K562 (cell line): Measurements from ENCODE around the gene PRELID3B. TPM values are rescaled to one million over a fixed set of nuclear protein-coding genes. Genes with fewer than 3 reads are reported as not detected.

ENCODE experiments used
- ATF6 ChIP-seq: sonication (generic); formaldehyde crosslinking; IDR thresholded peaks from 2 replicates; pipeline ENCODE4 v1.4.0; 2020; ENCODE audit warnings: mild to moderate bottlenecking, missing genetic modification reagents
- CHD1 ChIP-seq: fragments of 200-600 bp; sonication (generic); IDR thresholded peaks from one replicate; pipeline ENCODE4 v1.6.1; 2012; ENCODE audit warnings: mild to moderate bottlenecking, moderate library complexity, low read length, inconsistent platforms
- HDAC1 ChIP-seq, 2 experiments: fragments of 450-650 bp; IDR thresholded peaks; 2 replicates each; pipeline ENCODE4 v1.6.1; 2016 to 2017; ENCODE audit warnings: inconsistent platforms in 1 of 2, mild to moderate bottlenecking in 1 of 2, moderate library complexity in 1 of 2
- HNRNPK ChIP-seq: fragments of 200-400 bp; formaldehyde crosslinking; IDR thresholded peaks from one replicate; pipeline ENCODE4 v1.6.1; 2018; ENCODE audit warnings: mild to moderate bottlenecking, low read depth, low read length; ENCODE audit not compliant: poor library complexity, severe bottlenecking
- KDM5B ChIP-seq: fragments of 200-600 bp; sonication (generic); IDR thresholded peaks from 2 replicates; pipeline ENCODE4 v1.6.1; 2012; ENCODE audit warnings: low read depth, mild to moderate bottlenecking, moderate library complexity, low read length, control low read depth, inconsistent platforms; ENCODE audit not compliant: insufficient replicate concordance
- NFIC ChIP-seq: fragments of 450-650 bp; IDR thresholded peaks from 2 replicates; pipeline ENCODE4 v1.6.1; 2017; ENCODE audit warnings: mild to moderate bottlenecking, inconsistent platforms
- NR3C1 ChIP-seq: sonication (generic); formaldehyde crosslinking; IDR thresholded peaks from 2 replicates; pipeline ENCODE4 v1.8.1; 2022; ENCODE audit warnings: missing genetic modification reagents
- RBBP5 ChIP-seq: fragments of 200-600 bp; sonication (generic); IDR thresholded peaks from 2 replicates; pipeline ENCODE4 v1.6.1; 2012; ENCODE audit warnings: borderline replicate concordance, mild to moderate bottlenecking, low read length, control low read depth, inconsistent platforms; ENCODE audit not compliant: insufficient read depth, poor library complexity, severe bottlenecking
- STAG1 ChIP-seq: sonication (generic); formaldehyde crosslinking; IDR thresholded peaks from 2 replicates; pipeline ENCODE4 v1.5.0; 2020; ENCODE audit warnings: missing genetic modification reagents, borderline replicate concordance
- U2AF2 ChIP-seq: fragments of 200-400 bp; formaldehyde crosslinking; optimal IDR thresholded peaks from 2 replicates; pipeline ENCODE3; 2017; ENCODE audit warnings: low read depth, mild to moderate bottlenecking, low read length
- ZBTB40 ChIP-seq, 2 experiments: fragments of 450-650 bp in 1 of 2; sonication (generic) in 1 of 2; formaldehyde crosslinking in 1 of 2; IDR thresholded peaks; 2 replicates each; pipeline versions ENCODE4 v1.7.1 to v1.9.0; 2016 to 2022; ENCODE audit warnings: inconsistent platforms in 1 of 2, mild to moderate bottlenecking in 1 of 2, missing genetic modification reagents in 1 of 2
- ZNF274 ChIP-seq: IDR thresholded peaks from 2 replicates; pipeline ENCODE4 v1.6.1; 2011; ENCODE audit warnings: low read depth, mild to moderate bottlenecking, low read length, moderate library complexity, borderline replicate concordance
- polyA plus RNA-seq, 8 experiments: library from polyadenylated mRNA; depleted of rRNA in 4 of 8; stranded (reverse) in 5 of 8; unstranded in 3 of 8; fragments of >200 nt; fragmentation: Nextera tagmentation in 2 of 8; fragmentation: Illumina TruSeq in 1 of 8; extraction: Ambion mirVana in 2 of 8; extraction: Trizol in 1 of 8; gene quantifications; 2 replicates each; pipeline versions ENCODE4 v1.2.1 to v1.2.3, GENCODE V29; 2011 to 2014; ENCODE audit warnings: inconsistent platforms in 1 of 8, missing spikeins in 1 of 8
- total RNA-seq, 7 experiments: library from RNA; depleted of rRNA in 6 of 7; stranded (reverse); fragments of >200 nt in 6 of 7; fragmentation: Illumina TruSeq in 2 of 7; extraction: Trizol in 2 of 7; gene quantifications; 2 replicates each; pipeline versions ENCODE4 v1.2.1 to v1.2.3, GENCODE V29; 2011 to 2021; ENCODE audit warnings: low replicate concordance in 1 of 7

PRELID3B gene
- total and polyA plus RNA-seq, 9 of the 15 experiments (the other 6 are each of a cell fraction or from before 2014, with no cell fraction given), result 77.0 to 186 (median 101) TPM

- TF ChIP-seq ZBTB40 (IDR thresholded peaks at IDR 0.05), result 0 out of 2 replicates have a peak, but pooled peaks have one; percentile 27
- no peak for TF ChIP-seq ZBTB40 (CRISPR knock-in tag; IDR thresholded peaks at IDR 0.05)
- no peak for TF ChIP-seq HNRNPK
- peak; percentile 36 for TF ChIP-seq RBBP5
- 0 out of 2 replicates have a peak, but pooled peaks have one; percentile 76 for TF ChIP-seq NR3C1 (CRISPR knock-in tag)
- peak; percentile 40; the same call in 1 of the 2 replicates for TF ChIP-seq NFIC
- TF ChIP-seq CHD1, result peak; percentile 78
- 0 out of 4 replicates have a peak, but pooled peaks of 1 of the 2 experiments have one; percentile 29 for TF ChIP-seq HDAC1 (IDR thresholded peaks at IDR 0.05)
- 0 out of 2 replicates have a peak, but pooled peaks have one; percentile 37 for TF ChIP-seq ATF6
- TF ChIP-seq KDM5B, result peak; percentile 37
- TF ChIP-seq STAG1 (CRISPR knock-in tag), result 0 out of 2 replicates have a peak, but pooled peaks have one; percentile 35
- TF ChIP-seq U2AF2, result no peak
- no peak for TF ChIP-seq ZNF274
Measured at GRCh38 chr20:59006167-59006863, 36.3 kb downstream of the PRELID3B start (continued).
